Hypothalamus (tissue), 51 donors: ENCODE measurements around the gene THAP7.
"Not testable (repeated sequence)": the region's sequence is repeated elsewhere in the genome, so short reads cannot be mapped to it uniquely, and the experiment has no call there.

ENCODE experiments used
- DNase-seq, 51 donors: peaks; one replicate each; lab custom pipeline; 2025; lab: John Stamatoyannopoulos, UW

Gene THAP7

GRCh38 chr22:20980938-20981722 is 20.8 kb downstream of the THAP7 start:
- DNase-seq = no peak

- no peak for DNase-seq
Measured at GRCh38 chr22:20980523-20980922, 21.4 kb downstream of the THAP7 start.

- no peak for DNase-seq
Measured at GRCh38 chr22:20979940-20980453, 21.9 kb downstream of the THAP7 start.

- peak in 24 of 51 donors; percentile 6 to 67 (median 41) for DNase-seq
Measured at GRCh38 chr22:20979243-20979809, 22.6 kb downstream of the THAP7 start.

- DNase-seq = no peak
Measured at GRCh38 chr22:20978419-20978818, 23.5 kb downstream of the THAP7 start.

- DNase-seq = no peak
Measured at GRCh38 chr22:20977516-20978170, 24.3 kb downstream of the THAP7 start.

- no peak for DNase-seq
Measured at GRCh38 chr22:20977019-20977418, 24.9 kb downstream of the THAP7 start.

GRCh38 chr22:20976291-20976877 is 25.5 kb downstream of the THAP7 start:
- no peak for DNase-seq

GRCh38 chr22:20975541-20976290 is 26.2 kb downstream of the THAP7 start:
- no peak for DNase-seq

- DNase-seq = no peak
Measured at GRCh38 chr22:20974336-20974955, 27.5 kb downstream of the THAP7 start.

- DNase-seq = no peak
Measured at GRCh38 chr22:20973634-20974286, 28.2 kb downstream of the THAP7 start.

- DNase-seq = no peak
Measured at GRCh38 chr22:20972933-20973577, 28.9 kb downstream of the THAP7 start.

- DNase-seq = not testable (repeated sequence)
Measured at GRCh38 chr22:20972014-20972694, 29.8 kb downstream of the THAP7 start.

GRCh38 chr22:20970939-20971657 is 30.8 kb downstream of the THAP7 start:
- DNase-seq = no peak

- no peak for DNase-seq
Measured at GRCh38 chr22:20968281-20968977, 33.5 kb downstream of the THAP7 start.

- peak in 5 of 51 donors; percentile 20 to 30 (median 24) for DNase-seq
Measured at GRCh38 chr22:20967697-20968211, 34.2 kb downstream of the THAP7 start.
